PC-3 (cell line): ENCODE measurements around the gene CUL2.

Experiments
- CTCF ChIP-seq: fragments of 300-600 bp; sonication (generic); conservative IDR thresholded peaks from 2 replicates; pipeline ENCODE4 v1.5.1; 2017; ENCODE audit warnings: antibody characterized with exemption, low read depth, mild to moderate bottlenecking, low read length
- EZH2 ChIP-seq: fragments of 300-600 bp; sonication (generic); IDR thresholded peaks from one replicate; pipeline ENCODE4 v1.6.1; 2017; ENCODE audit warnings: antibody characterized with exemption, mild to moderate bottlenecking, low read length; ENCODE audit not compliant: unreplicated experiment

- TF ChIP-seq EZH2 (no peak), CTCF (no peak)
These were observed 64.2 kb downstream of the CUL2 start for GRCh38 chr10:35025916-35026315.
